Panc1 (cell line): Measurements from ENCODE around the gene HSF5. TPM values are rescaled to one million over a fixed set of nuclear protein-coding genes. Genes with fewer than 3 reads are reported as not detected.

Experiments used
- ATAC-seq: fragments of 200-7000 bp; cut with Tn5 transposase; 2 replicates; pipeline ENCODE4 v1.9.1; 2020; ENCODE audit warnings: mild to moderate bottlenecking, moderate library complexity
- BruUV-seq: library from RNA; stranded (reverse); fragments of 400-500 nt; replicated peaks from 2 replicates; lab custom pipeline; 2021; lab: Mats Ljungman, UMichigan
- CTCF ChIA-PET: fragments of 300-600 bp; sonication (Branson Sonifier 250); formaldehyde crosslinking; loops from one replicate; lab custom pipeline; 2022; ENCODE audit warnings: antibody characterized with exemption; lab: Charles Lee
- POLR2A ChIA-PET: fragments of 300-600 bp; sonication (Branson Sonifier 250); formaldehyde crosslinking; loops from one replicate; lab custom pipeline; 2022; ENCODE audit warnings: antibody characterized with exemption; lab: Charles Lee
- DNase-seq: peaks from one replicate; pipeline ENCODE4 v3.0.0-alpha.2; 2010; ENCODE audit warnings: low read depth, low spot score
- H3K27ac ChIP-seq: 2 replicates; pipeline ENCODE4 v1.5.1; 2011; ENCODE audit warnings: mild to moderate bottlenecking, low read length, inconsistent platforms
- H3K27me3 ChIP-seq: fragments of 200-500 bp; sonication (Bioruptor generic); 2 replicates; pipeline ENCODE4 v1.6.0; 2014; ENCODE audit warnings: low read length, inconsistent platforms; ENCODE audit not compliant: control insufficient read depth, insufficient read depth
- H3K36me3 ChIP-seq: fragments of 200-500 bp; sonication (Bioruptor generic); 2 replicates; pipeline ENCODE4 v1.5.1; 2014; ENCODE audit warnings: inconsistent platforms, mild to moderate bottlenecking, low read length, moderate library complexity; ENCODE audit not compliant: control insufficient read depth, insufficient read depth
- H3K4me1 ChIP-seq: 2 replicates; pipeline ENCODE4 v1.5.1; 2011; ENCODE audit warnings: inconsistent platforms, mild to moderate bottlenecking, low read length, moderate library complexity; ENCODE audit not compliant: control insufficient read depth, insufficient read depth
- H3K4me3 ChIP-seq, 2 experiments: 2 replicates each; pipeline ENCODE4 v1.5.1; 2011 to 2012; ENCODE audit warnings: low read depth in 2 of 2, low read length in 2 of 2, mild to moderate bottlenecking in 2 of 2, inconsistent platforms in 1 of 2, moderate library complexity in 1 of 2
- H3K9me3 ChIP-seq: fragments of 200-500 bp; sonication (Bioruptor generic); 2 replicates; pipeline ENCODE4 v1.5.1; 2014; ENCODE audit warnings: low read depth, mild to moderate bottlenecking, inconsistent platforms, low read length, moderate library complexity; ENCODE audit not compliant: control insufficient read depth, insufficient read depth
- POLR2AphosphoS5 ChIP-seq: IDR thresholded peaks from 2 replicates; pipeline ENCODE4 v1.6.1; 2012; ENCODE audit warnings: mild to moderate bottlenecking, low read depth, low read length, moderate library complexity
- REST ChIP-seq, 2 experiments: IDR thresholded peaks; 2 replicates each; pipeline ENCODE4 v1.6.1; 2011 to 2012; ENCODE audit warnings: low read depth in 2 of 2, control low read depth in 1 of 2, low read length in 1 of 2, mild to moderate bottlenecking in 1 of 2, moderate library complexity in 1 of 2; ENCODE audit not compliant: insufficient read depth in 1 of 2
- SIN3A ChIP-seq: IDR thresholded peaks from 2 replicates; pipeline ENCODE4 v1.6.1; 2012; ENCODE audit warnings: low read depth, mild to moderate bottlenecking, low read length, moderate library complexity, borderline replicate concordance; ENCODE audit not compliant: insufficient read depth
- TCF7L2 ChIP-seq: IDR thresholded peaks from 2 replicates; pipeline ENCODE4 v1.6.1; 2011; ENCODE audit warnings: mild to moderate bottlenecking, low read depth, low read length, inconsistent platforms
- in situ Hi-C: cut with HindIII; loops from 2 replicates; pipeline ENCODE4 v1.10.0; 2016; ENCODE audit warnings: low sequenced_read_pairs, low pct_unique_long_range_greater_than_20kb
- intact Hi-C: fragments of 100-400 bp; cut with micrococcal nuclease; formaldehyde crosslinking; loops from one replicate; pipeline ENCODE4 v1.10.0; 2022; ENCODE audit not compliant: unreplicated experiment
- total RNA-seq: library from RNA; stranded (reverse); gene quantifications from one replicate; pipeline ENCODE4 v1.2.1, GENCODE V29; 2021; ENCODE audit not compliant: unreplicated experiment
- TF ChIP-seq, protein P1 (sequence below): fragments of 450-650 bp; IDR thresholded peaks from 2 replicates; pipeline ENCODE4 v1.5.1; 2017; ENCODE audit warnings: mild to moderate bottlenecking

Gene HSF5
- total RNA-seq, 1 experiment from 2014 or later = not detected

- POLR2A ChIA-PET = interaction anchor here (0.6 kb wide), 1 partner anchor 60 kb away, joined by 5 read pairs; no protein-coding TSS in a partner anchor
- in situ Hi-C loops = no loop called here
- CTCF ChIA-PET = interaction anchor here (0.6 kb wide), 1 partner anchor 71 kb away, joined by 3 read pairs; no protein-coding TSS in a partner anchor
- H3K36me3 ChIP-seq = no peaks in the 10 kb centered on the region
- TF ChIP-seq POLR2AphosphoS5 (peak; percentile 66; the same call in 1 of the 2 replicates), TCF7L2 (peak; percentile 99), SIN3A (no peak)
- H3K27ac ChIP-seq = peak overlapping the region; percentile 70
- no peaks in the 10 kb centered on the region; the same call in 1 of the 2 replicates for H3K27me3 ChIP-seq
- peaks cover 26% of the 10 kb centered on the region for H3K4me1 ChIP-seq
- H3K4me3 ChIP-seq = peak overlapping the region in 1 of 2 experiments; percentile 8; a peak in 1 of 4 replicates
- ATAC-seq = peak; percentile 92
- H3K9me3 ChIP-seq = no peaks in the 10 kb centered on the region
- DNase-seq = no peak
- intact Hi-C loops = no loop called here
- BruUV-seq = no TSS peak
Measured at GRCh38 chr17:58391302-58391984, 96.8 kb downstream of the HSF5 start.

- Histone ChIP-seq H3K27ac (peak overlapping the region; percentile 70; the same call in 1 of the 2 replicates), H3K4me3 (no peak overlapping the region), H3K9me3 (no peaks in the 10 kb centered on the region), H3K27me3 (no peaks in the 10 kb centered on the region; the same call in 1 of the 2 replicates), H3K36me3 (no peaks in the 10 kb centered on the region), H3K4me1 (peaks cover 26% of the 10 kb centered on the region)
- ChIA-PET POLR2A (no interaction called here), CTCF (no interaction called here)
- BruUV-seq = no TSS peak
- ATAC-seq = 0 out of 2 replicates have a peak, but pooled peaks have one; percentile 18
- intact Hi-C loops (no loop called here), in situ Hi-C loops (no loop called here)
- no peak for DNase-seq
- TF ChIP-seq SIN3A = no peak
- no peak for TF ChIP-seq TCF7L2
- TF ChIP-seq POLR2AphosphoS5 = no peak
- no peak for TF ChIP-seq REST (IDR thresholded peaks at IDR 0.05; ENCODE audit: insufficient read depth in 1 of 2, low read depth in 2 of 2, low read length in 1 of 2)
- TF ChIP-seq, protein P1, sequence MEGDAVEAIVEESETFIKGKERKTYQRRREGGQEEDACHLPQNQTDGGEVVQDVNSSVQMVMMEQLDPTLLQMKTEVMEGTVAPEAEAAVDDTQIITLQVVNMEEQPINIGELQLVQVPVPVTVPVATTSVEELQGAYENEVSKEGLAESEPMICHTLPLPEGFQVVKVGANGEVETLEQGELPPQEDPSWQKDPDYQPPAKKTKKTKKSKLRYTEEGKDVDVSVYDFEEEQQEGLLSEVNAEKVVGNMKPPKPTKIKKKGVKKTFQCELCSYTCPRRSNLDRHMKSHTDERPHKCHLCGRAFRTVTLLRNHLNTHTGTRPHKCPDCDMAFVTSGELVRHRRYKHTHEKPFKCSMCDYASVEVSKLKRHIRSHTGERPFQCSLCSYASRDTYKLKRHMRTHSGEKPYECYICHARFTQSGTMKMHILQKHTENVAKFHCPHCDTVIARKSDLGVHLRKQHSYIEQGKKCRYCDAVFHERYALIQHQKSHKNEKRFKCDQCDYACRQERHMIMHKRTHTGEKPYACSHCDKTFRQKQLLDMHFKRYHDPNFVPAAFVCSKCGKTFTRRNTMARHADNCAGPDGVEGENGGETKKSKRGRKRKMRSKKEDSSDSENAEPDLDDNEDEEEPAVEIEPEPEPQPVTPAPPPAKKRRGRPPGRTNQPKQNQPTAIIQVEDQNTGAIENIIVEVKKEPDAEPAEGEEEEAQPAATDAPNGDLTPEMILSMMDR = no peak
Measured at GRCh38 chr17:58390884-58391283, 97.3 kb downstream of the HSF5 start.
